Keratinocyte (primary cell): ENCODE measurements around the gene ENOSF1. TPM values are rescaled to one million over a fixed set of nuclear protein-coding genes. Genes with fewer than 3 reads are reported as not detected.

Experiments used
- DNase-seq: peaks from one replicate; pipeline ENCODE4 v3.0.0-alpha.2; 2011; ENCODE audit warnings: low read depth, missing footprints, low spot score
- FAIRE-seq: peaks from 2 replicates; lab custom pipeline; 2011; peaks lifted over from hg19 to GRCh38; lab: Jason Lieb, UNC
- H2AFZ ChIP-seq: 2 replicates; pipeline ENCODE4 v1.6.0; 2012; ENCODE audit warnings: low read length, control low read depth, inconsistent platforms; ENCODE audit not compliant: control insufficient read depth
- H3K27ac ChIP-seq: 2 replicates; pipeline ENCODE4 v1.5.1; 2011; ENCODE audit warnings: low read length; ENCODE audit not compliant: control insufficient read depth, insufficient read depth
- H3K27me3 ChIP-seq: 3 replicates; pipeline ENCODE4 v1.6.0; 2011; ENCODE audit warnings: low read length; ENCODE audit not compliant: control insufficient read depth, insufficient read depth; ENCODE audit errors: extremely low read depth
- H3K36me3 ChIP-seq, 2 experiments: 2 replicates in 1 of 2; 3 replicates in 1 of 2; pipeline ENCODE4 v1.5.1; 2011; ENCODE audit warnings: low read length in 2 of 2, mild to moderate bottlenecking in 1 of 2; ENCODE audit not compliant: control insufficient read depth in 2 of 2, insufficient read depth in 2 of 2; ENCODE audit errors: extremely low read depth in 1 of 2
- H3K4me1 ChIP-seq: 3 replicates; pipeline ENCODE4 v1.5.1; 2011; ENCODE audit warnings: low read length; ENCODE audit not compliant: control insufficient read depth, insufficient read depth; ENCODE audit errors: extremely low read depth
- H3K4me2 ChIP-seq: 3 replicates; pipeline ENCODE4 v1.6.0; 2011; ENCODE audit warnings: low read depth, low read length; ENCODE audit not compliant: control insufficient read depth, insufficient read depth; ENCODE audit errors: extremely low read depth
- H3K4me3 ChIP-seq, 3 experiments: fragments of 200-600 bp in 1 of 3; sonication (generic) in 1 of 3; 2 replicates in 2 of 3; 3 replicates in 1 of 3; pipeline ENCODE4 v1.5.1; 2011 to 2016; ENCODE audit warnings: low read length in 3 of 3, mild to moderate bottlenecking in 3 of 3, control low read depth in 2 of 3, inconsistent platforms in 1 of 3, low read depth in 1 of 3, mixed read lengths in 1 of 3, mixed run types in 1 of 3, moderate library complexity in 1 of 3; ENCODE audit not compliant: control insufficient read depth in 2 of 3, insufficient read depth in 2 of 3; ENCODE audit errors: extremely low read depth in 1 of 3
- H3K79me2 ChIP-seq: 2 replicates; pipeline ENCODE4 v1.6.0; 2012; ENCODE audit warnings: low read length; ENCODE audit not compliant: control insufficient read depth, insufficient read depth
- H3K9ac ChIP-seq: 3 replicates; pipeline ENCODE4 v1.6.0; 2011; ENCODE audit warnings: low read length; ENCODE audit not compliant: control insufficient read depth, insufficient read depth; ENCODE audit errors: extremely low read depth
- H3K9me1 ChIP-seq: 3 replicates; pipeline ENCODE4 v1.6.0; 2011; ENCODE audit warnings: low read length; ENCODE audit not compliant: control insufficient read depth, insufficient read depth; ENCODE audit errors: extremely low read depth
- H3K9me3 ChIP-seq: 2 replicates; pipeline ENCODE4 v1.5.1; 2012; ENCODE audit warnings: low read depth, low read length; ENCODE audit not compliant: control insufficient read depth
- H4K20me1 ChIP-seq: 3 replicates; pipeline ENCODE4 v1.6.0; 2011; ENCODE audit warnings: low read length; ENCODE audit not compliant: control insufficient read depth, insufficient read depth; ENCODE audit errors: extremely low read depth
- CTCF ChIP-seq, 3 experiments: IDR thresholded peaks in 1 of 3; conservative IDR thresholded peaks in 1 of 3; optimal IDR thresholded peaks in 1 of 3; 2 replicates in 2 of 3; 3 replicates in 1 of 3; pipeline versions ENCODE3 to v1.5.1; 2011; ENCODE audit warnings: low read length in 3 of 3, mild to moderate bottlenecking in 3 of 3, moderate library complexity in 2 of 3, control low read depth in 1 of 3, inconsistent platforms in 1 of 3; ENCODE audit not compliant: insufficient read depth in 2 of 3; ENCODE audit errors: extremely low read depth in 1 of 3
- EZH2 ChIP-seq: IDR thresholded peaks from one replicate; pipeline ENCODE4 v1.6.1; 2012; ENCODE audit warnings: inconsistent platforms, mild to moderate bottlenecking, low read length, moderate library complexity
- dilution Hi-C: fragments of 300-500 bp; cut with MboI; formaldehyde crosslinking; loops from one replicate; pipeline ENCODE4 v1.7.0; 2020; ENCODE audit warnings: low sequenced_read_pairs; ENCODE audit not compliant: extremely low pct_ligation_motif_present
- polyA plus RNA-seq, 5 experiments: library from polyadenylated mRNA; depleted of rRNA in 3 of 5; stranded (reverse) in 3 of 5; stranded (forward) in 1 of 5; unstranded in 1 of 5; fragments of >200 nt; gene quantifications; 1 replicate in 1 of 5; 2 replicates in 3 of 5; 3 replicates in 1 of 5; pipeline versions ENCODE4 v1.2.1 to v1.2.3, GENCODE V29; 2011 to 2012; ENCODE audit warnings: missing spikeins in 2 of 5, low read depth in 1 of 5, low replicate concordance in 1 of 5

The ENOSF1 gene
- polyA plus RNA-seq, 1 donor (not counting 4 experiments of a cell fraction or from before 2014, with no cell fraction given): 27.6 TPM

DNA sequence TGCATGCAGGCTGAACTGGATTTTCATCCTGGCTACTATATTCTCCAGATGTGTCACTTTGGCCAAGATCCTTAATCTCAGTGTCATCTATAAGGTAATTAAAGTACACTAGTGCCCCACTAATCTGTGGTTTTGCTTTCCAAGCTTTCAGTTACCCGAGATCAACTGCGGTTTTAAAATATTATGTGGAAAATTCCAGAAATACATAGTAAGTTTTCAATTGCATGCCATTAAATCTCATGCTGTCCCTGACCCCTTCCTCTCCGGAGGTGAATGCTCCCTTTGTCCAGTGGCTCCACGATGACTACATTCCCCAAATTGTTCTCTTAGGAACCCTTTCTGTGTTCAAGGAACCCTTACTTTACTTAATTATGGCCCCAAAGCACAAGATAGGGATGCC is 60.3 kb downstream of the ENOSF1 start:
- Histone ChIP-seq H3K4me1 (no peaks in the 10 kb centered on the region), H3K36me3 (no peaks in the 10 kb centered on the region), H3K4me2 (no peak overlapping the region), H3K27me3 (no peaks in the 10 kb centered on the region), H3K27ac (no peak overlapping the region), H3K79me2 (no peaks in the 10 kb centered on the region), H3K4me3 (no peak overlapping the region), H3K9me1 (no peaks in the 10 kb centered on the region), H2AFZ (no peak overlapping the region), H4K20me1 (no peaks in the 10 kb centered on the region), H3K9ac (no peak overlapping the region), H3K9me3 (no peaks in the 10 kb centered on the region)
- FAIRE-seq: no peak
- no peak for DNase-seq
- dilution Hi-C loops: no loop called here
- TF ChIP-seq CTCF (optimal IDR thresholded peaks at IDR 0.05 in 1 of 3, IDR thresholded peaks at IDR 0.05 in 1 of 3, conservative IDR thresholded peaks at IDR 0.05 in 1 of 3; ENCODE audit: extremely low read depth in 1 of 3, insufficient read depth in 2 of 3, low read length in 3 of 3): no peak
- TF ChIP-seq EZH2: no peak

- H3K27me3 ChIP-seq: no peaks in the 10 kb centered on the region
- no peak for DNase-seq
- no peaks in the 10 kb centered on the region for H3K79me2 ChIP-seq
- no peak overlapping the region for H3K9ac ChIP-seq
- no peaks in the 10 kb centered on the region for H4K20me1 ChIP-seq
- no peak for FAIRE-seq
- H3K4me3 ChIP-seq: no peak overlapping the region
- H3K4me2 ChIP-seq: no peak overlapping the region
- no peaks in the 10 kb centered on the region for H3K9me1 ChIP-seq
- H3K27ac ChIP-seq: no peak overlapping the region
- dilution Hi-C loops: no loop called here
- no peak overlapping the region for H2AFZ ChIP-seq
- TF ChIP-seq CTCF (optimal IDR thresholded peaks at IDR 0.05 in 1 of 3, IDR thresholded peaks at IDR 0.05 in 1 of 3, conservative IDR thresholded peaks at IDR 0.05 in 1 of 3; ENCODE audit: extremely low read depth in 1 of 3, insufficient read depth in 2 of 3, low read length in 3 of 3) (no peak), EZH2 (no peak)
- H3K9me3 ChIP-seq: no peaks in the 10 kb centered on the region
- H3K36me3 ChIP-seq: no peaks in the 10 kb centered on the region
- no peaks in the 10 kb centered on the region for H3K4me1 ChIP-seq
Measured at GRCh38 chr18:650428-650858, 62.0 kb downstream of the ENOSF1 start.
